Fibroblast of skin of scalp (primary cell): ENCODE data around the gene CDKN3.
"Not testable (repeated sequence)": the region's sequence is repeated elsewhere in the genome, so short reads cannot be mapped to it uniquely, and the experiment has no call there.

Experiments used
- DNase-seq: peaks from one replicate; pipeline ENCODE4 v3.0.0-alpha.2; 2013

CDKN3 gene

DNA sequence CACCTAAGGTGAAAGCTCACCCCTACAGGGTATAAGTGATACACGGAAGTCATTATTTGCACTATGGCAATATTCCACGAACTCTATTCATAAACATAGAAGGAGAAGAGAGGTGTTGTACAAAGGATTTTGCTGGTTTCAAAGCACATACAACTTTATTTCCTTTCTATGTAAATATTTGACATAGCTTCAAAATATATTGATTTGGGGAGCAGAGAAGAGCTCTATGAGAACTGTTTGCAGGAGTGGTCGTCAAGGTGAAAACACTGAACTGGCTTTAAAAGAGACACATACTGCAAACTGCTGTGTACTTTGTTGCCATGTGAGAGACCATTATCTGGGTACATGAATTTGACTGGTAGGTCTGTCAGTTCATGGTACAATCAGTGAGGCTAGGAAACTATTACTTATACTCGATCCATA lies 27.7 kb downstream of the CDKN3 start:
- DNase-seq, result no peak

GRCh38 chr14:54425068-54425467 lies 28.3 kb downstream of the CDKN3 start:
- DNase-seq, result no peak

GRCh38 chr14:54425537-54426274 lies 28.9 kb downstream of the CDKN3 start:
- no peak for DNase-seq

- DNase-seq, result no peak
These were observed 31.1 kb downstream of the CDKN3 start for GRCh38 chr14:54427871-54428270.

- no peak for DNase-seq
These were observed 31.7 kb downstream of the CDKN3 start for GRCh38 chr14:54428527-54428926.

DNA sequence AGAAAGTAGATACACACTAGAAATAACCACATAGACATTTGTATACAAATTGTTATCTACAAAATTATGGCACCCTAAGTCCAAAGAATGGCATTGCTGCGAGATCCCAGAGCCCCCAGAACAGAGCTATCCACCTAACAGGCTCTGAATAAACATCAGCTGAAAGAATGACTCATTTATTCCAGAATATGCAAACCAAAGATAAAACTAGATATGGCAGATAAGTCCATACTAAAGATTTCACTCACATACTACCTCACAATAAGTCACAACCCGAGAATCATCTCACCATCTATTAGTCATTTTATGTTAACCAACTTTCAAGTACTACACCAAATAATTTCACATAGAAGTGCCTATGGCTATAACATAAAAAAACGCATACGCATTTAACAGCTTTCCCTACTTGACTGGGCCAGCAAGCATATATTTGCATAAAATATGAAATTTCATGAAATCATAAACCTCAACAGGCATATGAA lies 38.7 kb downstream of the CDKN3 start:
- peak; percentile 35 for DNase-seq

DNA sequence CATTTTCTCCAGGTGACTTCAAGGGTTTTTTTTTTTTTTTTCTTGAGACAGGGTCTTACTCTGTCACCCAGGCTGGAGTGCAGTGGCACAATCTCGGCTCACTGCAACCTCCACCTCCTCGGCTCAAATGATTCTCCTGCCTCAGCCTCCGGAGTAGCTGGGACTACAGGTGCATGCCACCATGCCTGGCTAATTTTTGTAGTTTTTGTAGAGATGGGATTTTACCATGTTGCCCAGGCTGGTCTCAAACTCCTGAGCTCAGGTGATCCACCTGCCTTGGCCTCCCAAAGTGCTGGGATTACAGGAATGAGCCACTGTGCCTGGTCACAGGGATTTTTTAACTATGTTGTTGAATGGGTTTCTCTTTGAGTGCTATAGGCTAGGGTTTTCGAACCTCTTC lies 41.1 kb downstream of the CDKN3 start:
- not testable (repeated sequence) for DNase-seq

- no peak for DNase-seq
These were observed 41.9 kb downstream of the CDKN3 start for GRCh38 chr14:54438703-54439102.

- peak; percentile 60 for DNase-seq
These were observed 43.2 kb downstream of the CDKN3 start for GRCh38 chr14:54440037-54440436.

GRCh38 chr14:54440476-54440872 lies 43.7 kb downstream of the CDKN3 start:
- no peak for DNase-seq

DNA sequence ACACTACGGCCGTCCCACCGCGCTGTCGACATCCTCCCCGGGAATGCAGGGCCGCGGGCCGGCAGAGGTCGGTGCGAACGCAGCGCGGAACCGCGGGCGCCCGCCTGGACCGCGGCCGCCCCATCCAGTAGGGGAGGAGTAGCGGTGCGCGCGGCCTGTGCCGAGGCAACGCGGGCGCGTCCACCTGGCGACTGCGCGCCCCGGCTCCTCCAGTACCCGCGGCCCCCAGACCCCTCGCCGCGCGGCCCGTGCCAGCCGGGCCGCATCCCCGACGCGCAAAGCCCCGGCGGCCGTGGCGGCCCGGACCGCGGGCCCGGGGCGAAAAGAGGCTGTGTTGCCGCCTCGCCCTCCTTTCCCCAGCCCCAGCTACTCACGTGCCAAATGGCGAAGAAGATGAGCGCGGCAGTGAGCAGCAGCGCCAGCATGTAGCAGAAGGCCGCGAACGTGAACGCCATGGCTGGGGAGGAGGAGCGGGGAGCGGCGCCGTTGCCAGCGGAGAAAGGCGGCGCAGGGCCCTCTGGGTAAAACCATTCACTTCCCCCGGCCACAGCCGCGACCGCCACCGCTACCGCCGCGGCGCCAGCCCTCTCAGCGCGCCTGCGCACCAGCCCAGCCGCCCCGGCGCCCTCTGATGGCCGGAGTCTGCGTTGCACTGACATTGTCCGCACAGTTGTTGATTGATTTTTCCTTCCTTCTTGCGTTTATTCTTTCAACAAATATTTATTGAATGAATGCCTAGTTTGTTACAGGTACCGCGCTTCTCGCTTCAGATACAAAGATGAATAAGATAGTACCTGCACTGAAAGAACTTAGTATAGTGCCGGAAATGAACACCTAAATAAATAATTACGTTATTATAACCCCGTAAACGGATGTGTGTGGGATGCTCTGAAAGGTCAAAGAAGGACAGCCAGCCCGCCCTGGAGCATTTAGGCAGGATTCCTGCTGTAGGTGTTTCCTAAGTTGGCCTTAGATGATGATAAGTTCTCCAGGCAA lies 44.4 kb downstream of the CDKN3 start, which contains the start of gene CNIH1:
Gene CNIH1 (minus strand): TSS at position 502 of the 996 bp plus-strand sequence. CDS start 47 bp downstream, at position 455.
- peak; percentile 93 for DNase-seq

DNA sequence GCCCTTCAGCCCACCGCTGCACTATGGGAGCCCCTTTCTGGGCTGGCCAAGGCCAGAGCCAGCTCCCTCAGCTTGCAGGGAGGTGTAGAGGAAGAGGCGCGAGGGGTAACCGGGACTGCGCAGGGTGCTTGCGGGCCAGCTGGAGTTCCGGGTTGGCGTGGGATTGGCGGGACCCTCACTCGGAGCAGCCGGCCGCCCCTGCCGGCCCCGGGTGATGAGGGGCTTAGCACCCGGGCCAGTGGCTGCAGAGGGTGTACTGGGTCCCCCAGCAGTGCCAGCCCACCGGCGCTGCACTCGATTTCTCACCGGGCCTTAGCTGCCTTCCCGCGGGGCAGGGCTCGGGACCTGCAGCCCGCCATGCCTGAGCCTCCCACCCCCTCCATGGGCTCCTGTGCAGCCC lies 46.2 kb downstream of the CDKN3 start:
- not testable (repeated sequence) for DNase-seq

DNA sequence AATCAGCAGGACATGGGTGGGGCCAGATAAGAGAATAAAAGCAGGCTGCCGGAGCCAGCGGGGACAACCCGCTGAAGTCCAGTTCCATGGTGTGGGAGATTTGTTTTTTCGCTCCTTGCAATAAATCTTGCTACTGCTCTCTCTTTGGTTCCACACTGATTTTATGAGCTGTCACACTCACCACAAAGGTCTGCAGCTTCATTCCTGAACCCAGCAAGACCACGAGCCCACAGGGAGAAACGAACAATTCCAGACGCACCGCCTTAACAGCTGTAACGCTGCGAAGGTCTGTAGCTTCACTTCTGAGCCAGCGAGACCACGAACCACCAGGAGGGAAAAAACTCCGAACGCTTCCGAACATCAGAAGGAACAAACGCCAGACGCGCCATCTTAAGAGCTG lies 47.2 kb downstream of the CDKN3 start:
- peak; percentile 50 for DNase-seq

DNA sequence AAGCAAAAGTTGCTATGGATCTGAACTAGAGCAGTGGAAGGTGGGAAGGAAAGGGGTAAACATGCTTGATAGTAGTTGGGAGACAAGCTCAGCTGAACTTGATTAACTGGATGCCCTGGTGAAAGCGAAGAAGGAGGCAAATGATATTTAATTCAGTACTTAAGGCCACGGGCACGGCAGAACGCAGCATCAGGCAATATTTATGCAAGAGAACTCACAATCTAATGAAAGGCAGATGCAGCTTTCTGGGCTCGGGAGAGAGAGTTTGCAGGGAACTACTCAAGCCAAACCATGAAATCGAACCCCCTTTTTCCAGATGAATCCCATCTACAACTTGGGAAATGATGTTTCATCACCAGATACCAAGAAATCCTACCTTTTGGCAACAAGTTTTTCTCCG lies 47.9 kb downstream of the CDKN3 start:
- peak; percentile 45 for DNase-seq

DNA sequence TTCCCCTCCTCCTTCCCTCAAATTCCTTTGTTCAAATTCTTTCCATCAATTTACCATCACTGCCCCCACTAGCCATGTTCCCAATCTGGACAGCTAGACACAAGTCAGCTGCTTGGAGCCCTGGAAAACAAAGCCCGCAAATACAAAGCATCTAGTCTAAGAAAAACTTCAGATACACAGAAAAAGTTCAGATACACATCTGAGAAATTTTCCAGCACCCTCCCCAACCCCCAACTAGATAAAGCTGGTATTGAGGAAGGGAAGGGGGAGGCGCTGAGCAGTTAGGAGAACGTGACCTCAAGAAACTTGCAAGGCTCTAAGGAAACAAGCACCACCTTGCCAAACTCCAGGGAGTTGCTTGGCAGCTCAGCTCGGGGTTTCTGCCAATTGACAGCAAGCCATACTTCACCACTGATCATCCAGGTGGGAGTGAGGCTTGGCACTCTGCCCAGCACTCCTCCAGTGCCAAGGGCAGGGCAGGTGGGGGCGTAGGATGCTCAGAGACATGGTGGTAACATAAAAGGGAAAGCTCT lies 49.4 kb downstream of the CDKN3 start:
- DNase-seq, result peak; percentile 22

GRCh38 chr14:54447231-54447692 lies 50.5 kb downstream of the CDKN3 start:
- DNase-seq, result peak; percentile 8

GRCh38 chr14:54450535-54450934 lies 53.7 kb downstream of the CDKN3 start:
- DNase-seq, result peak; percentile 77

GRCh38 chr14:54451121-54451601 lies 54.4 kb downstream of the CDKN3 start:
- DNase-seq, result no peak

DNA sequence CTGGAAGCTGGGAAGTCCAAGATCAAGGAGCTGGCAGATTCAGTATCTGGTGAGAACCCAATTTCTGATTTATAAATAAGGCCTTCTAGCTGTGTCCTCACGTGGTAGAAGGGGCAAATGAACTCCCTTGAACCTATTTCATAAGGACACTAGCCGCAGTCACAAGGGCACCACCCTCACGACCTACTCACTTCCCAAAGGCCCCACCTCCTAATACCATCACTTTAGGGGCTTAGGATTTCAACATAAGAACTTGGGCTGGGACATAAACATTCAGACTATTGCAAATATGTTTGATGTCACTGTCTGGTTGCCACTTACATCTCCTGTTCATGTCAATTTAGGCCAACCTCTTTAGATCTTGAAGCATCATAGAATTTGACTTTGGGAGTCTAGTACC lies 55.2 kb downstream of the CDKN3 start:
- no peak for DNase-seq

- DNase-seq, result no peak
These were observed 56.4 kb downstream of the CDKN3 start for GRCh38 chr14:54453252-54453651.

- peak; percentile 35 for DNase-seq
These were observed 57.2 kb downstream of the CDKN3 start for GRCh38 chr14:54453990-54454389.

- DNase-seq, result no peak
These were observed 58.6 kb downstream of the CDKN3 start for GRCh38 chr14:54455363-54455762.
